Measurements from ENCODE around the gene ZNF341.
"Not testable (repeated sequence)": the region's sequence is repeated elsewhere in the genome, so short reads cannot be mapped to it uniquely, and the experiment has no call there.

Gene ZNF341

DNA sequence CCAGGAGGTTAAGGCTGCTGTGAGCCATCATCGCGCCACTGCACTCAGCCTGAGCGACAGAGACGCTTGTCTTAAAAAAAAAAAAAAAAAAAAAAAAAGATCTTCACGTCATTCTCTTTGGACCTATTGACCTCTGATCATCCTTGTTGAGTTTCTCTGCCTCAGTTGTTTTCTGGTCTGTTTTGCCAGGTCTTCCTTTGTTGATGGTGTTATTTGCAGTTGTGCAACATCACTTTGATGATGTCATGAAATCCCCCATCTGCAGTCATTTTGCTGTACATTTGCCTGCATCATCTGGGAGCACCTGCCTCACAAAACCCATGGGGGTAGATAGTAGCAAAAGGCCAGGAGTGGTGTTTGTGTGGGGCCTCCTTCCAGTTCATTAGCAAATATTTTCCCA lies 40.1 kb downstream of the ZNF341 start:
- DNase-seq = no peak

DNA sequence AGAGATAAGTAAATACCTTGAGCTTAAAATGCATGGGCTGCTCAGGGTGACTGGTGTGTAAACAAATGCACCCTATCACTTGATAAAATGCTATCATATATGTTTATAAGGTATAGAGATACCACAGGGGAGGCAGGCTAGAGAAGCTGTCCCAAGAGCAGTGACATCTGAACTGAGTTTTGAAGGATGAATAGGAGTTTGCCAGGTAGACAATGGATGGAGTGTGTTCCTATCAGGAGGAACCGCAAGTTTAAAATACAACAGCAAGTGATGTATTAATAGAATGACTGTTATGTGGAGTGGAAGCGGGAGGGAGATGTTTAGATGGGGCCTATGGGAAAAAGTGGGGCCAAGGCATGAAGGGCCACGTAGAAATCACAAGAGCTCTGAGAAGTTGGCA lies 40.6 kb downstream of the ZNF341 start:
- DNase-seq = no peak

DNA sequence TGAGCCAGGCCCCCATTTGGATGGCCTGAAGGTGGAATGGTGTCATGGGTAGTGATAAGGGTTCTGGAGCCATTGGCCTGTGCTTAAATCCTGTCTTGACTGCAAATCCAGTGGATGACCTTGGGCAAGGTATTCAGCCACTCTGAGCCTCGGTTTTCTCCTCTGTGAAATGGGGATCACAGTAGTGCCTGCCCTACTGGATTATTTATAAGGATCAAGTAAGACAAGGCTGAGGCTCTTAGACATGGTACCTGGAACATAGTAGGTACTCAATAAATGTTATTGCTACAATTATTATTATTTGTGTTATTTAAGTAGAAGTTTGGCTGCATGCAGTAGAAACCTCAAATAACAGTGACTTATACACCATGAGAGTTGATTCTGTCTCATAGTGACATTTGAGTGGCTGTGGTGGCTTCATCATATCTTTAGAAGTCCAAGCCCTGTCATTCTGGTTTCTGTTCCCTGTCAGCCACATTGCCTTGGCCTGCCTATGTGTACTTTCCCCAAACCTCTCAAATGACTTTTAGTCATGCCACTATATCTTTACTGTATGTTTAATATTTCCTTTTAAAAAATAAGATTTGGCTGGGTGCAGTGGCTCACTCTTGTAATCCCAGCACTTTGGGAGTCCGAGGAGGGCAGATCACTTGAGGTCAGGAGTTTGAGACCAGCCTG lies 41.8 kb downstream of the ZNF341 start:
- no peak for DNase-seq

DNA sequence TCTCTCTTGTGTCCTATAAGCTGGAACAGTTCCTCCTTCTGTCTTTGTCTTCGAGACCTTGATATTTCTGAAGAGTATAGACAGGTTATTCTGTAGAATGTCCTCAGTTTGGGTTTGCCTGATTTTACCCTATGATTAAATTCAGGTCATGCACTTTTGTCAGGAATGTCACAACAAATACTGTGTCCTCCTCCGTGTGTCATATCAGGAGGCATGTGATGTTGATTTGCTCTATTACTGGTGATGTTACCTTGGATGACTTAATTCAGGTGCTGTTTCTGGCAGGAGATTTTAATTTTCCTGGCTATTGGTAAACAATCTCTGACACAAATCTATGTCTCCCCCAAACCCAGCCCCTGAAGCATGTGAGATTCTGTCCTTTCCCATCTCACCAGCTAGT lies 46.0 kb downstream of the ZNF341 start:
- no peak for DNase-seq

DNA sequence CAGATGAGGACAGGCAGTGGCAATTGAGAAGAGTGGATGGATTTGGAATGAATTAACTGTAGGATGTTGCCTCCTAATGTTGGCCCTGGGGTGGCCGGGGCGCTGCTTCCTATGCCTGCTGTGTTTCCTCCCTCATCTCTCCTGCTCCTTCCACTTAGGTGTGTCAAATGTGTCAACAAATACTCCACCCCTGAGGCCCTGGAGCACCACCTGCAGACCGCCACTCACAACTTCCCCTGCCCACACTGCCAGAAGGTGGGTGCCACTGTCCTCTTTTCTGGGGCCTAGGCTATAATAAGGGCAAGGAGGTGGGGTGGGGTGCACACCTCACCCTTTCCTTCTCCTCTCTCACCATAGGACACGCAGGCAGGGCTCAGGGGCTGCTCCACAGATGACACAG lies 49.3 kb downstream of the ZNF341 start:
- DNase-seq = no peak

DNA sequence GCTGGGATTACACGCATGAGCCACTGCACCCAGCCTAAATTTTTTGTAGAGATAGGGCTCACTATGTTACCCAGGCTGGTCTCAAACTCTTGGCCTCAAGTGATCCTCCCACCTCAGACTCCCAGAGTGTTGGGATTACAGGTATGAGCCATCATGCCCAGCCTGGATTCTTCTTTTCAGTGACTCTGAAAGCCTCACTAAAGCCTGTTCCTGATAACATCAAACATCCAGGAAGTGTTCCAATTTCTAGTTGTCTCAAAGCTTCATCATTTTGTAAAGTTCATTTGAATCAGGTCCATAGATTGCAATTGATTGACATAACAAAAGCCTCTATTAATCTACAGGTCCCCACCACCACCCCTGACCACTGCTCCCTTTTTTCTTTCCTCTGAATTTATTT lies 50.1 kb downstream of the ZNF341 start:
- DNase-seq = no peak

DNA sequence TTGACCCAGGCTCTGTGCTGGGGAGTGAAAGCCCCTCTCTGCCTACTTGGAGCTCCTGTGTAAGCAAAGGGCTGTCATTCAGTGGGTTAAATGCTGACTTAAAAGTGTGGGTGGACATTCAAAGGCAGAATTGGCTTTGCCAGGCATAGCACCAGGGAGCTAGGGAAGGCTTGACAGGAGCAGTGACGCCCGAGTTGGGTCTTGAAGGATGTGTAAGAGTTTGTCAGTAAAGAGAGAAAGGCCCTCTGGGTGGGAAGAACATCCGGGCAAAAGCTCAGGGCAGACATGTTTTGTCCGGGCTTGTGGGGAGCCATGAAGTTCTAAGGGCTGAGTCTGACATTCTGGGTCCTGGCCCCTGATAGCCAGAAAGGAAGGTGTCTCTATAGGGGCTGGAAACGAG lies 51.5 kb downstream of the ZNF341 start:
- DNase-seq = no peak

DNA sequence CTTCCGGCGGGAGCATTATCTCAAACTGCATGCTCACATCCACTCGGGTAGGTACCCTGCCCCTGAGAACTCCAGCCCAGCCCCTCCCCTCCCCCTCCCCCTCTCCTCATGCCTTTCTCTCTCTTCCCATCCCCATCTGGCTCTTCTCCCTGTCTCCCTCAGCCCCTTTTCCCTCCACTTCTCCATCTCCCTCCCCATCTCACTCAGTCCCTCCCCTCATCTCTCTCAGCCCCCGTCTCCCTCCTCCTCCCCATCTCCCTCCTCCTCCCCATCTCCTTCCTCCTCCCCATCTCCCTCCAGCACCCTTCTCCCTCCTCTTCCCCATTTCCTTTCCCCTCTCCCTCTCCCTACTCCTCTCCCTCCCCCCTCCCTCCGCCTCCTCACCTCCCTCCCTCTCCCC lies 52.0 kb downstream of the ZNF341 start:
- DNase-seq = no peak

DNA sequence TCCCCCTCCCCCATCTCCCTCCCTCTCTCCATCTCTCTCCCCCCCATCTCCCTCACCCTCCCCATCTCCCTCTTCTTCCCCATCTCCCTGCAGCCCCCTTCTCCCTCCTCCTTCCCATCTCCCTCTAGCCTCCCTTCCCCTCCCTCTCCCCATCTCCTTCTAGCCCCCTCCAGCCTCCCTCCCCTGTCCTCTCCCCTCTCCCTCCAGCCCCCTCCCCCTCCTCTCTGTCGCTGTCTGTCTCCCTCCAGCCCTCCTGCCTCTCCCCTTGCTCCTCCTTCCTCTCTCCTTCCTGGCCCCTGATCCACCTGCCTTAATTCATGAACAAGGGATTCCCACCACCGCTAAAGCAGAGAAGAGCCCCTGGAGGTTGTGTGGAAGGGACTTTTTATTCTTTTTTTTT lies 52.4 kb downstream of the ZNF341 start:
- DNase-seq = no peak

DNA sequence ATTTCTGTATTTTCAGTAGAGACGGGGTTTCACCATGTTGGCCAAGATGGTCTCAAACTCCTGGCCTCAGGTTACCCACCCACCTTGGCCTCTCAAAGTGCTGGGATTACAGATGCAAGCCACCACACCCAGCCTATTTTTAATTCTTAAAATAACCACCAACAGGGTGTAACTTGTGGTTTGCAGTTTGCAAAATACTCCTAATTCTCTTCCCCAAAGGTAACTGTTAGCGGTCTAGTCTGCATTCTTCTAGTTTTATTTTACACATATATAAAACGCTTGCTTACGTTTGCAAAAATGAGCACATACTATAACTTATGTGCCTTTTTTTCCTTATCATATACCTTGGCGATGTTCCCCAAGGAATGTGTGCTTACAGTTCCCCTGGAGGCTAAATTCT lies 53.7 kb downstream of the ZNF341 start:
- no peak for DNase-seq

DNA sequence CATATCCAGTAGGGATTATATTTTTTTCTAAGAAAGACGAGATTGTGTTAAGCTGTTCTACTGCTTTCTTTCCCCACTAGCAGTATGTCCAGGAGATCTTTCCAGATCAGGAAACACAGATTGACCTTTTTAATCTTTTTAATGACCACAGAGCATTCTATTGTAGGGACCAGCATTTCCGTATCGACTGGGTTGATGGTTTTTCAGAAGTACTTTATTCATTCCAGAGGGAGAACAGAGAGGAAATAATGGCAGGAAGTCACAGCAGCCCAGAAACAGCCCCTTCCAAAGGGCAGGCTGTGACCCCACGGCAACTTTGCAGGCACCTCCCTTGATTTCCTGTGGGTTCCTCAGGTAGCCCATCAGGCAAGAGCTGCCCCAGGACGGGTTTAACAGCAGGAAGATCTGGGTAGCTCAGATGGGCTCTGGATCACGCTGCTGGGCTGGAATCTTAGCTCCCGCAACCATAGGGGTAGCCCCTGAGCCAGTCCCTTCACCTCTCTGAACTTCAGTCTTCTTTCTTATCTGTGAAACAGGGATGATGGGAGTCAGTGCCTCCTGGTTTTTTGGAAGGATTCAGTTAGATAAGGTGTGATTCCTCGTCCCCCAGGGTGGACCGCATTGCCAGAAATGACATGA lies 55.6 kb downstream of the ZNF341 start:
- DNase-seq = no peak

DNA sequence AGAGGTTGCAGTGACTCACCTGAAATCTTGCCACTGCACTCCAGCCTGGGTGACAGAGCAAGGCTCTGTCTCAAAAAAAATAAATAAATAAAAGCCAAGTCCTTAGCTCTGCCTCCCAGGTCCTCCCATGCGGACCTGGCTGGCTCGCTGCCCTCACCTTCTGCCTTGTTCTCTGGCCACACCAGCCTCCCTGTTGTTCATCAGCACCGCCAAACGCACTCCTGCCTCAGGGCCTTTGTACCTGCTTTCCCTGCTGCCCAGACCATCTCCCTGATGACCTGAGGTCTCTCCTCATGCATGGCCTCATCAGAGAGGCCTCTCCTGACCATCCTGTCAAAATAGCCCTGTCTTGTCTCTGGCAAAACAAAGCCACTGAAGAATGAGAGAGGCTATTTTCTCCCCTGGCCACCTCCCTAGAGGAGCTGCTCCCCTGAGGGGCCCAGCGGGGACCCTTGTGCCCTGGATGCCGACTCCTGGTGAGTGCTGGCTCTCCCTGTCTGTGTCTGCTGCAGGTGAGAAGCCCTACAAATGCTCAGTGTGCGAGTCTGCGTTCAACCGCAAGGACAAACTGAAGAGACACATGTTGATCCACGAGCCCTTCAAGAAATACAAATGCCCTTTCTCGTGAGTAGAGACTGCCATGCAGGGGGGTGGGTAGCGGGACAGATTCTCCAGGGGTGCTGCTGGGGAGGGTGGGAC lies 56.7 kb downstream of the ZNF341 start:
- DNase-seq = no peak

DNA sequence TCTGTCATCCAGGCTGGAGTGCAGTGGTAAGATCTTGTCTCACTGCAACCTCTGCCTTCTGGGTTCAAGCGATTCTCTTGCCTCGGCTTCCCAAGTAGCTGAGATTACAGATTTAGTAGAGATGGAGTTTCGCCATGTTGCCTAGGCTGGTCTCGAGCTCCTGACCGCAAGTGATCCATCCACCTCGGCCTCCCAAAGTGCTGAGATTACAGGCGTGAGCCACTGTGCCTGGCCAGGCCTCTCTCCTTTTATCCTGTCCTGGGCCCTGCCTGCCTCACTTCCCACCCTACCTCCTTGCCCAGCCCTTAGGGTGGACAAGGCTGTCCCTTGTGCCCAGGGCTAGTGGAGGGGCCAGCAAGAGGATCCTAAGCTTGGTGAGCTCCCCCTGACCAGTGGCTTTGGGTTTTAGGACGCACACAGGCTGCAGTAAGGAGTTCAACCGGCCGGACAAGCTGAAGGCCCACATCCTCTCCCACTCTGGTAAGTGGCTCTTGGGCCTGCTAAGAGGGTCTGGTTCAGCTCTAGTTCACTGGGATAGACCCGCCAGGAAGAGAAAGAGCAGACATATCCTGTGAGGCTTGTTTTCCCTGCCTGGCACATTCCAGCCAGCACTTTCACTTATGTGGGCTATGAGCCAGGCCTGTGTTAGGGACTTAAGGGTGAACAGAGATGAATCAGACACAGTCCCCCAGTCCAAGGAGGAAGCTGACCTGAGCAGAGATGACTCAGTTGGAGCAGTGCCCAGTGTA lies 57.5 kb downstream of the ZNF341 start:
- no peak for DNase-seq

DNA sequence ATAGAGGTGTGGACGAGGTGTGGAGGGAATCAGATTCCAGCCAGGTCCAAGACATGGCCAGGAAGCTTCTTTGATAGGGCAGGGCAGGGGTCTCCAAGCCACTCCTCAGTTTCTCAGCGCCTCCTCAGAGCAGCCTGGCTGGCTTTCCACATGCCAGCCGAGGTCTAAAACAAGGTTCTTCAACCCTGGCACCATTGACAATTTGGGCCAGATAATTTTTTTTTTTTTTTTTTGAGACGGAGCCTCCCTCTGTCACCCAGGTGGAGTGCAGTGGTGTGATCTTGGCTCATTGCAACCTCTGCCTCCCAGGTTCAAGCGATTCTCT lies 58.0 kb downstream of the ZNF341 start:
- DNase-seq = no peak

DNA sequence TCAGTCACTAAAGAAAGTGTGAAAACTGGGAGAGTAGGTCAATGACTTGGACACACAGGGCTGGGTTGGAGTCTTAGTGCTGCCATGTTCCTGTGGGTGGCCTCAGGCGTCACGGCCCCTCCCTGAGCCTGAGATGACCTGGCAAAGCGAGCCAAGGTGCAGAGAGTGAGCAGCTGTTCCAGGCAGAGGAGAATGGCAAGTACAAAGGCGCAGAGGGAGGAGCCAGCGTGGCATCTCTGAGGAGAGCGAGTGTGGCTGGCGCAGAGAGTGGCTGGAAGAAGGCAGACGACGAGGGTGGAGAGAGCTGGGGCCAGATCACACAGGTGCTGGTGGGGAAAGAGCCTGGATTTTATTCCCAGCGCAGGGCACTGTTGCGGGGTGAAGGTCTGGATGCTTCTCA lies 58.8 kb downstream of the ZNF341 start:
- no peak for DNase-seq

DNA sequence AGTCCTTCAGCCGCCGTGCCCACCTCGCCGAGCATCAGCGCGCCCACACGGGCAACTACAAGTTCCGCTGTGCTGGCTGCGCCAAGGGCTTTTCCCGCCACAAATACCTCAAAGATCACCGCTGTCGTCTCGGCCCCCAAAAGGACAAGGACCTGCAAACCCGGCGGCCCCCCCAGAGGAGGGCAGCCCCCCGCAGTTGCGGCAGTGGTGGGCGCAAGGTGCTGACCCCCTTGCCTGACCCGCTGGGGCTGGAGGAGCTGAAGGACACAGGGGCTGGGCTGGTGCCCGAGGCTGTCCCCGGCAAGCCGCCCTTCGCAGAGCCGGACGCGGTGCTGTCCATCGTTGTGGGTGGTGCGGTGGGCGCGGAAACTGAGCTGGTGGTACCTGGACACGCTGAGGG lies 59.2 kb downstream of the ZNF341 start:
- DNase-seq = no peak

DNA sequence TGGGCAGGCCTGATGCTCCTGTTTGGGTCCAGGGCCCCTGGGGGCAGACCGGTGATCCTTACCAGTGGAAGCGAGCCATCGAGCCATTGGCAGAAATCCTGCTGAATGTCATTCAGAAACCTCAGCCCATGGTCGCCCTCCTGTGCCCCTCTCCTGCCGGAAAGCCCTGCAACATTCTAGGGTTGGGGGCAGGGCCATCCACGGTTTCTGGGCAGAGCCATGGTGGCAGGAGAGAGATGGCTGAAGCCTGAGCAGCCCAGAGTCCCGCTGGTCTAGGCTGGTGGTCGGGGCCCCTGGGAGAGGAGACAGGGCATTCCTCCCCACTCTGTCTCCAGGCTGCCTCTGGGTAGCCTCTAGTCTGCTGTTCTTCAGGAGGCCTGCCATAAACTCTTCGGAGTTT lies 59.7 kb downstream of the ZNF341 start:
- DNase-seq = no peak

DNA sequence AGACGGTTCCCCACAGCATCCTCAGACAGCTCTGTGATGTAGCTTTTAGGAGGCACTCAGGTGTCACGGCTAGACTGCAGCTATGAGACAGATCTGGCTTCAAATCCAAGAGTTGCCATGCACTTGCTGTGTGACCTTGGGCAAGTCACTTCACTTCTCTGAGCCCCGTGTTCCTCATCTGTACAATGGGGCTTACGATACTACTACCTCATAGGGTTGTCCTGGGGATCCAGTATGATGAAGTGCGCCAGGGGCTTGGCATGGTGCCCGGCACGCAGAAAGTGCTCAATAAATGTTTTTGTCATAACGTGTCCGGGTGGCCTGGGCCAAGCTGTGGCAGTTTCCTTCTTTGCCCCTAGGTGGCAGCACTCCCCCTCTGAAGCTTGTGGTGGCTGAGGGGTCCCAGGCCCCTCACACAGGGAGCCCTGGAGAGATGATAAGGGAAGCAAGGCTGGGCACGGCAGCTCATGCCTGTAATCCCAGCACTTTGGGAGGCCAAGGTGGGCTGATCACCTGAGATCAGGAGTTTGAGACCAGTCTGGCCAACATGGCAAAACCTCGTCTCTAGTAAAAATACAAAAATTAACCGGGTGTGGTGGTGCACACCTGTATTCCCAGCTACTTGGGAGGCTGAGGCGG lies 60.3 kb downstream of the ZNF341 start:
- DNase-seq = peak; percentile 46

DNA sequence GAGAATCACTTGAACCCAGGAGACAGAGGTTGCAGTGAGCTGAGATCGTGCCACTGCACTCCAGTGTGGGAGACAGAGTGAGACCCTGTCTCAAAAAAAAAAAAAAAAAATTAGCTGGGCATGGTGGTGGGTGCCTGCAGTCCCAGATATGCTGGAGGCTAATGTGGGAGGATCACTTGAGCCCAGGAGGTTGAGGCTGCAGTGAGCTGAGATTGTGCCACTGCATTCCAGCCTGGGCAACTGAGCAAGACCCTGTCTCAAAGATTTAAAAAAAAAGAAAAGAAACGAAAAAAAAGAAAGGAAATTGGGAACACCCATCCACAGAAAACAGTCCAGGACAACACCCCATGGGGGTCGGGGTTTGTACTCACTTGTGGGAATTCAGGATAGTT lies 60.8 kb downstream of the ZNF341 start:
- DNase-seq = not testable (repeated sequence)

DNA sequence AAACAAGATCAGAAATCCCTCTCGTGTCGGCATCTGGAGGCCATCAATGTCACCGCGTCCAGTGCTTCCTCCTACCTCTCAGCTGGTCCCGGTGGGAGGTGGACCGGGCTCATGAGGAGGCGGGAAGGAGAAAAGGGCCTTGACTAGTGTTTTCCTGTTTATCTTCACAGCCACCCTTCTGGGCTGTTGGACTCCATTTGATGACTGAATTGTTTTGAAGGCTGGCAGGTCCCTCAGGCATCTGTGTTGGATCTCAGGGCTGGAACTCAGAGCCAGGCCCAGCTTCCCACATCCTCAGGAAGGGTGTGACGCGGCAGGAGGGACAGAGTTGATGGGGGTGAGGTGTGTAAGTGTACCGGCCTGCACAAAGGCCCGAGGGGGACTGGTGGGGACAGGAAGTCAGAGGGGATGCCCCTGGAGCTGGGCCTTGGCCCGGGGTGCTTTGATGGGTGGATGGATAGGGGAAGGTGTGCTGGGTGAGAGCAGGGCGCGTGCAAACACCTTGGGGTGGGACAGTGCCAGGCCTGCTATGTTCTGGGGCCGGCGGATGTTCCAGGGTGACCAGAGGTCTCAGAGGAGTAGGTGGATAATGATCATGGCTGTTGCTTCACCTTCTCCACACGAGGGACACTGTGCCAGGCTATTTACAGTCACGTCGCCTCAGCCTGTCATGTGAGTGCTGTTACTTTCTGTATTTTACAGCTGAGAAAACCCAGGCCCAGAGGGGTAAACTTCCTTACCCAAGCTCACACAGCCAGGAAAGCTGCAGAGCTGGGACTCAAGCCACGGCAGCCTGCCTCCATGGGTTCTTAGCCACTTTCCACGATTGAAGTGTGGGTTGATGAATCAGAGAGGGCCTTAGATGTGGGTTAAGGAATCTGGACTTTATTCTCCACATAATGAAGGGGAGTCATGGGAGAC lies 61.5 kb downstream of the ZNF341 start:
- DNase-seq = no peak

DNA sequence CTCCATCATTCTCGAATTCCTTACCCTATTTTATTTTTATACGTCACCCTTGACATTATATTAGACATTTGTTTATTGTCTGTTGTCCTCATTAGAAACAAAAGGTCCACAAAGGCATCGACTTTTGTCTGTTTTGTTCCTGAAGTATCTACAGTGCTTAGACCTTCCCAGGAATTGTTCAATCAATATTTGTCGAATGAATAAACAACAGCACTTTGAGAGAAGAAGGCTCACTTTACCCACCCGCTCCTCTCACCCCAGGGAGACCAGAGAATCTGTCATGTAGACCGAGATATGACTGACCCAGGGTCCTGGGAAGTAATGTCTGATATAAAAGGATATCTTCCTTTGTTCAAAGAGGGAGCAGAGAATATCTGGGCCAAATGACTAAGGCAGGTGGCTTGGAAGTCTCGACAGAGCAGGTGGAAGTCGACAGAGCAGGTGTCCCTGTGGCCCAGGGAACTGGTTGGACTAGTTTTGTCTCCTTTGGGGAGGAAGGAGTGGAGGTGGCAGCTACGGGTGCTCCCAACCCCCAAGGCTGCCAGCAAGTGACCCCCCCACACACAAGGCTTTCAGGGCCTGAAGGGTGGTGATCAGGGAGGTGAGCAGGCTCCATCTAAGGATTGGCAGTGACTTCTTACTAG lies 64.6 kb downstream of the ZNF341 start:
- no peak for DNase-seq
